Measurements from ENCODE around the gene ZNF653. TPM values are rescaled to one million over a fixed set of nuclear protein-coding genes. Genes with fewer than 3 reads are reported as not detected.
"Not testable (repeated sequence)": the region's sequence is repeated elsewhere in the genome, so short reads cannot be mapped to it uniquely, and the experiment has no call there.

ZNF653 gene
- total RNA-seq, 1 experiment from 2014 or later = 5.2 TPM

DNA sequence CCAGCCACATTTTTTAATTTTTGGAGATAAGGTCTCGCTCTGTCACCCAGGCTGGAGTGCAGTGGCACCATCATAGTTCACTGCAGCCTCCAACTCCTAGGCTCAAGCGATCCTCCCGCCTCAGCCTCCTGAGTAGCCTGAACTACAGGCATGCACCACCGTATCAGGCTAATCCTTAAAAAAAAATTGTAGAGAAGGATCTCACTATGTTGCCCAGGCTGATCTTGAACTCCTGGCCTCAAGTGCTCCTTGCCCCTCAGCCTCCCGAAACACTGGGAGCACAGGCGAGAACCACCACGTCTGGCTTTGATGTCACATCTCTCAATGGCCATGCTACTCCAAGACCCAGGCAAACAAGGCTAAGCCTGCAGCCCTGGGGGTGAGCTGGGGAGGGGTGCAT, 49.0 kb downstream of the ZNF653 start:
- DNase-seq (ENCODE audit: low read depth) = no peak

DNA sequence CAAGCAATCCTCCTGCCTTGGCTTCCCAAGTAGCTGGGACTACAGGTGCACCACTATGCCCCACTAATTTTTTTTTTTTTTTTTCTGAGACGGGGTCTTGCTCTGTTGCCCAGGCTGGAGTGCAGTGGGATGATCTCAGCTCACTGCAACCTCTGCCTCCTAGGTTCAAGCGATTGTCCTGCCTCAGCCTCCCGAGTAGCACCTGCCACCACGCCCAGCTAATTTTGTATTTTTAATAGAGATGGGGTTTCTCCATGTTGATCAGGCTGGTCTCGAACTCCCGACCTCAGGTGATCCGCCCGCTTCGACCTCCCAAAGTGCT, 50.4 kb downstream of the ZNF653 start:
- not testable (repeated sequence) for DNase-seq (ENCODE audit: low read depth)

DNA sequence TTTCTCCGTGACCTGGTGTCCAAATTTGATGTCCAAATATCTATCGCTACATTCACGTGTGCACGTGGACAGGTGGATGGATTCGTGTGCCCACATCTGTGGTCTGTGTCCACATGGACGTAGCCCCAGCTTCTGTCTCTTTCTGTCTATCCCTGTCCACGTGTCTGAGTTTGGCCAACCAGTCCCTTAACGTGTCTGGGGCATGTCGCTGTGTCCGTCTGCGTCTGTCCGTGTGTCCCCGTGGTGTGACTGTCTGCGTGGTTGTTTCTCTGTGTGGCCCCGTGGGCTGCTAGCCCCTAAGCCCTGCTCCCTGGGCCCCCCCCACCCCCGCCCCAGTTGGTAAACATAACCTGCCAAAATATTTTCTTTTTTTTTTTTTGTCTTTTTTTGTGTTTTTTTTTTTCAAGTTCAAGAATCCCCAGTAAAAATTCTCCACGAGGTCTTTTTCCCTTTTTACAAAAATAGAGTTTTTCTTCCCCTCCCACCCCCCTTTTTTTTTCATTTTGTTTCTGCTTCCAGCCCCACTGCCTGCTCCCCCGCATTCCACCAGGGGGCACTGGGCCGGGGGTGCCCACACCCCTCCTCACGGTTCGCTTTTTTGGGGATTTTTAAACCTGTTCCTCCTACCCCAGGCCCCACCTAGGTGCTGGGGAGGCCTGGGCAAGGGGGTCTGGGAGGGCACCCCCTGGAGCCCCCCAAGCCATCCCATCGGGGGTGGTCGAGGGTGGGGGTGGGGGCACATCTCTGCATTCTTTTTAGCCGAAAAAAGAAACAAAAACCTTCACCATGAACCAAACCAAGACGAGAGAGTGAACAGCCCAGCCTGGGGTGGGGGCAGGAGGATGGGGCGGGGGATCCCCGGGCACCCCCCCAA, 51.9 kb downstream of the ZNF653 start:
- DNase-seq (ENCODE audit: low read depth) = no peak

DNA sequence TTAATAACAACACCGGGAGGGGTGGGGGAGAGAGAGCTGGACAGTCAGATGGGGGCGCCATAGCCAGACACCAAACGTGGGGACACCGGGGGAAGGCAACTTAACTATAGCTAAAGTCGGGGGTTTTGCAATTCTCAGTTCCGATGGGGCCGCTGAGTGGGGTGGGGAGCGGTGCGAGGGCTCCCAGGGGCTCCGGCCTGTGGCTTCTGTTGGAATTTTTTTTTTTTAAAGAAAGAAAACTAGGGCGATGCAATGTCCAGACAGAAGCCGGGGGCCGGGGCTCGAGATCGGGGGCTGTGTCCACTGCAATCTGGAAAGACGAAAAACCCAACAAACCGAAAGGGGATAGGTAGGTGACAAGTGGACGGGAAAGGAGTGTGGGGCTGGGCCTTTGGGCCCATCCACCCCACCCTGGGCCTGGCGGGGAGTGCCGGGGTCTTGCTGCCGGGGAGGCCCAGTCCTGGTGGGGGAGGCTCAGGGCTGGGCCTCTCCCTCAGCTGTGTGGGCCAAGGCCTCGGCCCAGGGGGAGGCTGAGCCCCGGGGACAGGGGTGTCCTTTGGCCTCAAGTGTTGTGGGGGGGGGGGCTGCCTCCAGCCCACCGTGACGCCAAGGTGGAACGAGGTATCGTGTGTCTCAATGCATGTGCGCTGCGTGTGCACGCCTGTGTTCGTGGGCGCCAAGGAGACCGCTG, 52.9 kb downstream of the ZNF653 start:
- DNase-seq (ENCODE audit: low read depth) = no peak

DNA sequence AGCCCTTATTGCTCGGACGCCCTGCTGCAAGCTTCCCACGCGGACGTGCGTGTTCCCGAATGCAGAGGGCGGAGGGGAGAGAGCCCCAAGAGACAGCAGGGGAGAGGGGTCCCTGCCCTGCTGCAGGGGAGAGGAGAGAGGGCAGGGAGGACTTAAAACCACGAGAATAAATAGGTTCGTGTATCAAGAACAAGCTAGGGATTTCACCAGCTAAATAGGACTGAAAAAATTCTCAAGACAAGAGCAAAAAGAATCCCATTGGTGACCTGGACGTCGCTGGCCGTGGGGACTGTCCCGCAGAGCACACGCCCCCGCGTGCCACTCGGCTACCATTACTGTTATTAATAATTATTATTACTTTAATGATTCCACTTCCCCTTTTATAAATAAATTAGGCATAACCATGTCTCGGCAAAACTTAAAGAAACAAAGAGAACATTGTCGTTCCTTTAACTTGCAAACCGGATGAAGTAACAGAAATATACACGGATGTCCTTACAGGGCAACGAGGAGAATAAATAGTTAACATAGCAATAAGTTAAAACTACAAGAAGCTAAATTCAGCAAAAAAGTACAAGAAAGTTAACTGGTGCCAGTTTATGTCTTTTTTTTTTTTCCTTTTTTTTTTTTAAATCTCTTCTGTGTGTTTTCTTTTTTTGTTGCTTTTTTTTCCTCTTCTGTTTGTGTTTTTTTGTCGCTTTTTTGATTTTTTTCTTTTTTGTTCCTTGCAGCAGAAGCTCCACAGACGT, 53.6 kb downstream of the ZNF653 start:
- no peak for DNase-seq (ENCODE audit: low read depth)

DNA sequence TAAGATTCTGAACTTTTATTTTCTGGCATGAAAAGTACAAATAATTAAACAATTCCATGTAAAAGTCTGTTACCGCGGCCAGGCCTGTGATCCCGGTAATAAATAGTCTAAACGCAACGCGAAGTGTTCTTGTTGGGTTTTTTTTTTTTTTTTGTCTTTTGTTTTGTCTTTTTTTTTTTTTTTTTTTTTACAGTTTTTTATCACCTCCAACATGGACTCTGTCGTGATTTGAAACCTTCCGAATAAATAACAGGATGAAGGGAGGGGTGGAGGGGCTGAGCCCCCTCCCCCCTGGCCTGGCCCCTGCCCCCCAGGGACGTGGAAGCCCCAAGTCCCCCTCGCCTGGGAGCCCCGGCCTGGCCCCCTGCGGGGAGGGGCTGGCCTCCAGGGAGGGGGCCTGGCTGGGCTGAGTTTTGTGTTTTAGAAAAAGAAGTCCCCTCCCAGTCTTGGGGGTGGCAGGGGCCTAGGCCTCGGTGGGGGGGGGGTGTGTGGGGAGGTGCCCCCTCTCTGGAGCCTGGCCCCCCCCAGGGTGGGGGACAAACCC, 54.2 kb downstream of the ZNF653 start:
- DNase-seq (ENCODE audit: low read depth) = no peak

DNA sequence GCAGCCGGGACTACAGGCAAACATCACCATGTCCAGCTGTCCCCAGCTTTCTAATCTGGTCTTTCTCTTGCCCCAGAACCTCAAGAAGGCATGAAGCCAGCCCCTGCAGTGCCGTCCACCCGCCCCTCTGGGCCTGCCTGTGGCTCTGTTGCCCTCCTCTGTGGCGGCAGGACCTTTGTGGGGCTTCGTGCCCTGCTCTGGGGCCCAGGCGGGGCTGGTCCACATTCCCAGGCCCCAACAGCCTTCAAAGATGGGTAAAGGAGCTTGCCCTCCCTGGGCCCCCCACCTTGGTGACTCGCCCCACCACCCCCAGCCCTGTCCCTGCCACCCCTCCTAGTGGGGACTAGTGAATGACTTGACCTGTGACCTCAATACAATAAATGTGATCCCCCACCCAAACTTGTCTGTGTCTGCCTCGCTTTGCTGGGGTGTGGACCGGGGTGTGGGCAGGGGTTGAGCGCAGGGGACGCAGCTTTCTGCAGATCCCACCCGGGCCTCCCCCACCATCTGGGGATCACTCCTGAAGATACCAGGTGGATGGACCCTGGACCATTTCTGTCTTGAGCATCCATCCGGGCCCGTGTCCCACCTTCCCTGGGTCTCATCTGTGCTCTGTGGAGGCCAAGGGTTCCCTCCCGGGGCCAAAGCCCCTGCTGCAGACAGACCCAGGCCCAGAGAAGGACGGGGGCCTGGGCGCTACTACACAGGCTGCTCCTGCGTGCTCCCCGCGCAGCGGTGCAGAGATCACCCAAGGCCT, 54.9 kb downstream of the ZNF653 start:
- DNase-seq (ENCODE audit: low read depth) = no peak

DNA sequence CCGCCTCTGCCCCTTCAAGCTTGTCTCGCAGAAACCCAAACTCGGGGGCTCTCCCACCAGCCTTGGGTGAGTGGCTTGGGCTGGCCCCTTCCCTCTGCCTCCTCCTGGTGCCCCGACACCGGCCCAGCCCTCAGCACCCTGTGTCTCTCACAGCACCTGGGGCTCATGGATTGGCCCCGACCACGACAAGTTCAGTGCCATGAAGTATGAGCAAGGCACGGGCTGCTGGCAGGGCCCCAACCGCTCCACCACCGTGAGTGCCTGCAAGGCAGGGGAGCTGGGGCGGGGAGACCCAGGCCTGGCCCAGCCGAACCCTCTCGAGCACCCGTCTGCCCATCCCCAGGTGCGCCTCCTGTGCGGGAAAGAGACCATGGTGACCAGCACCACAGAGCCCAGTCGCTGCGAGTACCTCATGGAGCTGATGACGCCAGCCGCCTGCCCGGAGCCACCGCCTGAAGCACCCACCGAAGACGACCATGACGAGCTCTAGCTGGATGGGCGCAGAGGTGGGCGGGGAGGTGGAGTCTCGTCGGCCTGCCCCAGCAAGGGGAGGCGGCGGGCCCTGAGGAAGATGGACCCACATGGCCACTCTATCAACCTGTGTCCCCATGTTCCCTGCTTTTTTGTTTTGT, 56.6 kb downstream of the ZNF653 start:
- no peak for DNase-seq (ENCODE audit: low read depth)

DNA sequence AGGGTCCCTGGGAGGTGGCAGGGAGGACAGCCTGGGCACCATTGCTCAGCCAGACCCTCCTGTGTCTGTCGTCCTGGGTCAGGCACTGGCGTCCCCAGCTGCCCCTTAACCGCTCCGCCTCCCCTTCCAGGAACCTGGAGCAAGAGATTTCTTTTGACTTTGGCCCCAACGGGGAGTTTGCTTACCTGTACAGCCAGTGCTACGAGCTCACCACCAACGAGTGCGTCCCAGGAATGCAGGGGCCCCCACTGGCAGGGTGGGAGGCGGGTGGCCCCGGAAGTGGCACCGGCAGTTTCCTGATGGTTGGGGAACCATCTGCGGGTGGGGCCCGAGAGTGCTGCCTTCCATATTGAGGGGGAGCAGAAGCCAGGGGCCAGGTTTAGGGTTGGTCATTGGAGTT, 57.2 kb downstream of the ZNF653 start:
- no peak for DNase-seq (ENCODE audit: low read depth)

DNA sequence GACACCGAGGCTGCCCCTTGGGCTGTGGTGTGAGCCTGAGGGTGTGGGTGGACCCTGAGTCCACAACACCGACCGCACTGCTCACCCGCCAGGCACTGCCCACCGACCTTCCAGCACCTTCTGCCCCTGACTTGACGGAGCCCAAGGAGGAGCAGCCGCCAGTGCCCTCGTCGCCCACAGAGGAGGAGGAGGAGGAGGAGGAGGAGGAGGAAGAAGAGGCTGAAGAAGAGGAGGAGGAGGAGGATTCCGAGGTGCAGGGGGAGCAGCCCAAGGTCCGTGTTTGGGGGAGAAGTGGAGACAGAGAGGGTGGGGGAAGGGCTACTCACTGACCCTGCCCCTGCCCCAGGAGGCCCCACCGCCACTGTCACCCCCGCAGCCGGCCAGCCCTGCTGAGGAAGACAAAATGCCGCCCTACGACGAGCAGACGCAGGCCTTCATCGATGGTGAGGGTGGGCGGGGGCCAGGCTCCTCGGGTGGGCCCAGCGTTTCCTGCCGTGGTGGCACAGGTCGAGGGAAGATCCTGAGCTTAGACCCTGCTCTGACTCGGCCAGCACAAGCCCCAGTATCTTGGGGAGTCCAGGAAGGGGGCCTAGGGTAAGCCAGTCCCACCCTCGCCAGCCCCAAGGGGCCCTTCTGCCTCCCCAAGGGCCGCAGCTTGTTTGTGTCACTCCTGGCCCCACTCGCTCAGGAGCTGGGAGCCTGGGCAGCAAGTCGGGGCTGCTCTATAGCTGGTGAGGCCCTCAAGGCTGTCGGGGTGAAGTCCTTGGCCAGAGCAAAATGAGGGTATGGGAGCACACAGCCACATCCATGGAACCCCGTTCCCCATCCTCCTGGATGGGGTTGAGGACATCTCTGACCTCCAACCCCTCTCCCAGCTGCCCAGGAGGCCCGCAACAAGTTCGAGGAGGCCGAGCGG, 58.0 kb downstream of the ZNF653 start:
- DNase-seq (ENCODE audit: low read depth) = no peak

DNA sequence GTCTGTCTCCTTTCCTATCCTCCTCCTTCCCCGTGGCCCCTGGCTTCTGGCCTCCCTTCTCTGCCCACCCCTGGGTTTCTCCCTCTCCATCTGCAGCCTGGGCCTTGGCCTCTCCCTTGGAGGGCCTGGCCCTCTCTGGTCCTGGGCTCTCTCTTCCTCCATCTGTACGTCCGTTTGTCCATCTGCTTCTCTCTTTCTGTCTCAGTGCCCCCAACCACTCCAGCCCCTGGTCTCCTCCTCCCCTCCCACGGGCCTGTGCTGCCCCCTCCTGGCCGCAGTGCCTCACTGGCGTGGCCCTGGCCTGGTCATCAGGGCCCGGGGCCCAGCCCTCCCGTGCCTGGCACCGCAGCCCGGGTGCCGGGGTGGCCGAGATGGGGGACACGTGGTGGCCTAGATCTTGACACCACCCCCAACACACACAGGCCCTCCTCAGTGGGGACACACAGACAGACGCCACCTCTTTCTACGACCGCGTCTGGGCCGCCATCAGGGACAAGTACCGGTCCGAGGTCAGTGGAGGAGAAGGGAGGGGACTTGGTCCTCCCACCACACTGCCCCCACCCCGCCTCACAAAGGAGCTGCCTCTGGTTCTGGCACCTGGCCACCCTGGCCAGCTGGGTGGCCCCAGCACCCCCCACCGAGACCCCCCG, 58.9 kb downstream of the ZNF653 start:
- DNase-seq (ENCODE audit: low read depth) = no peak

DNA sequence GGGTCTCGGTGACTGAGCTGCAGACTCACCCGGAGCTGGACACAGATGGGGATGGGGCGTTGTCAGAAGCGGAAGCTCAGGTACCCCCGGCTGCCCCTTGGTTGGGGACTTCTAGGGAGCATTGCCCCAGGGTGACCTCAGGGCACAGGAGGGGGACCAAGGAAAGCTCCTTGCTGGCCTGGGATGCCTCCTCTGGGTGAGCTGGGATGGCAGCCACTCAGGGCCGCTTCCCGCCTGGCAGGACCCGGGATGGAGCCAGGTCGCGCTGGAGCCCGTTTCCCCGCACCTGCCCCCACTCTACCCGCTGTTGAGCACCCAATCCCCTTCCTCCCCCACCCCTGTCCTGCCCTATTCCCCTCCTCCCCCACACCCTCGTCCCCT, 59.4 kb downstream of the ZNF653 start:
- no peak for DNase-seq (ENCODE audit: low read depth)

DNA sequence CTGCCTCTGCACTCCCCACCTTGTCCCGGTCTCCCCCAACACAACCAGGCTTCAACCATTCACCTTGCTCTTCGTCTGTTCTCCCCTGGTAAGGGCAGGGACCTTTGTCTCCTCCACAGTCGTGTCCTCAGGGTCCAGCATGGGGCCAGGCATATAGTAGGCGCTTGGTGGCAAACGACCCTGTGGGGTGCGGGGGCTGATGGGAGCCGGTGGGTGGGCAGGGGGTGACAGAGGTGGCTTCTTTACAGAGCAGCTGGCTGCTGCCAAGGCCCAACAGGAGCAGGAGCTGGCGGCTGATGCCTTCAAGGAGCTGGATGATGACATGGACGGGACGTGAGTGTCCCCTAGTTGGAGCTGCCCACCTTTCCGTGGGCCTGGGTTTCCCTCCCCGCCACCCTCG, 60.5 kb downstream of the ZNF653 start:
- no peak for DNase-seq (ENCODE audit: low read depth)

DNA sequence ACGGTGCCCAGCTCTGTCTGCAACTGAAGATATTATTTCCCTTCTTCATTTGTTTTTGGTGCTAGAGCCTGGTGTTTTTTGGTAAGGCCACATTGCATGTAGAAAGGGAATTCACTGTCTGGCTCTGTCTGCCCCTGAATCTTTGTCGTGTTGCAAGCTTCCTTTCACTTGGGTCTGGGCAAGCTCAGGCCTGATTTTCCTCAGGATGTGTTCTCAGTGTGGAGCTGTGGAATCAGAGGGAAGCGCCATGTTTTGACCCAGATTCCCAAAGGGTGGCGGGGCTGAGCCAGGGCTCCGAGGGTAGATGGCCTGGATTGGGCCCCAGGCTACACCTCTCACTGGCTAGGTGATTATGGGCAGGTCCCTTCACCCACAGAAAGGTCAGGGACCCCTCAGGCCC, 61.6 kb downstream of the ZNF653 start:
- no peak for DNase-seq (ENCODE audit: low read depth)

DNA sequence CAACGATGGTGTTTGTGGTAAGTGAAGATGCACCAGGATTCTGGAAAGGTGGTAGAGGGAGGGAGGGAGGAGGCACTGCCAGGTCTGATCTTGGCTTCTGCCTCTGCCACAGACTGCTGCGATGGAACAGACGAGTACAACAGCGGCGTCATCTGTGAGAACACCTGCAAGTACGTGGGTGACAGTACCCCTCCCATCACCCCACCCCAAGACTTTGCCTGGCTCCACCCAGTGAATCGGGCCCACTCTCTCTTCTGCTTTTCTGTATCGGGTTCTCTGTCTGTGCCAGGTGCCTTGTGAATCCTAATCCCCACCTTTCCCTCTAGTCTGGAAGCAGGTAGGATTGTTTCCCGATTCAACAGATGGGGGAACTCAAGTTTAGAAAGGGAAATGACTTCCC, 67.7 kb downstream of the ZNF653 start:
- DNase-seq (ENCODE audit: low read depth) = no peak

DNA sequence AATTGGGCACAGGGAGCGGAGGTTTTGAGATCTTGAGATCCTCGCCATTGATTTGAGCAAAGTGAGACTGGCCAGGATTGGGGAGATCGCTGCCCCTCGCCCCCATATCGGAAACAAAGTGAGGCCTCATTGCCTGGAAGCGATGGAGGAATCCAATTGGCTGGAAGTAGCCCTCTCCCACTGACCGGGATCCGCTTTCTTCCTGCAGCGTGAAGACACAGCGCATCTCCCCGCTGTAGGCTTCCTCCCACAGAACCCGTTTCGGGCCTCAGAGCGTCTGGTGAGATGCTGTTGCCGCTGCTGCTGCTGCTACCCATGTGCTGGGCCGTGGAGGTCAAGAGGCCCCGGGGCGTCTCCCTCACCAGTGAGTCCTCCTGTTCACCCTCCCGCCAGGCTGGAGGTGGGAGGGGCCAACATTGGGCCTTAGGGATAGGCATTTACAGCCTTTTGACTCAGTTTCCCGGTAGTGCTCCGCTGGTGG, 69.8 kb downstream of the ZNF653 start:
- DNase-seq (ENCODE audit: low read depth) = peak; percentile 38

DNA sequence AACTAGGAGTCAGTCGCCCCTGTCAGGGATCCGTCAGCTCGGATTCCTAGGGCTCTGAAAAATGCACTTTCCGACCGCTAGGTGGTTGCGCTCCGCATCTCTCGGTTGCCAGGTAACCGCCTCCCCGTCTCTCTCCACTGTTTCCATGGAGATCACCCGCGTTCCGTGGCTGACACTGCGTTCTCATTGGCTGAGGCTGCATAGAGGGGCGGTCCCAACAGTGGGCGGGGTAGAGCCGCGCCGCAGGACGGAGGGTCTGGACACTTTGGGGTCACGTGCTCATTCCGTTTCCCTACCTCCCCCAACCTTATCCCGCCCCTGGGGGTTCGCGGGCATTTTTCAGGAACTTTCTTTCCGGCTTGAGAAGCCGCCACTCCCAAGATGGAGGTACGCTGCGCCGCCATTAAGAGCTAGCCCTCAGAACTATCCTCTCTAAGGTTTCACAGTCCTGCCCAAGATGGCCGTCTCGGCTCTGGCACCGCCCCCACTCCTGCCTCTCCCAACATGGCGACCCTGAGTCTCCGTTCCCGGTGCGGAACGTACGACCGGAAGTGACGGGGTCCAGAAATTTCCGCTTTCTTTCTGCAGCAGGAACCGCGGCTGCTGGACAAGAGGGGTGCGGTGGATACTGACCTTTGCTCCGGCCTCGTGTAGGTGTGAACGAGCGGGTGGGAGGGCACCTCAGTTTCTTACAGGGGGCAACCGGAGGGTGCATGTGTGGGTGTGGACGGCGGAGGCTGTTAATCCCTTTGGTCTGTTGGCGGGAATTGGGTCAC, 70.4 kb downstream of the ZNF653 start, which contains the start of the genes ODAD3 and PRKCSH:
ODAD3 (minus strand) TSS at position 65 of the 776 bp plus-strand sequence. CDS start 105 bp downstream, outside the sequence.
PRKCSH (plus strand) TSS at position 579 of the 776 bp plus-strand sequence. CDS start 483 bp downstream, outside the sequence.
- DNase-seq (ENCODE audit: low read depth) = peak; percentile 100

DNA sequence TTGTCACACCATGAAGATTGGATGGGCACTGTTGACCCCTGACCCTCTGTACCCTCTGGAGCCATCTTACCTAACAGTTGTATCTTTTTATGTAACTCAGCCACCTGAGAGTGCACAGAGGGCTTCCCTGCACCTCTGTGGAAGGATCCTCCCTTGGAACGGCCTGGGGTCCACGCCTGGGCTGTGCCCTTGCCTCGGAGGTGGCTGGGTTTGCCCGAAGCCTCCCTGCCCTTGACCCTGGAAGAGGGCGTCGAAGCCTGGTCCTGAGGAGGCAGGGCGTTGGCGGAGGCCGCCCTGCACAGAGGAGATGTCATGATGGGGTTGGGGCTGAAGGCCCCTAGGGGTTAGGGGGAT, 71.0 kb downstream of the ZNF653 start:
- DNase-seq (ENCODE audit: low read depth) = no peak
